Embryonic facial prominence (tissue), 1 donor: ENCODE measurements around the gene RBM19.
A peak's percentile ranks its signal among the peaks of the same experiment; 100 is the strongest.

Experiments
- DNase-seq: peaks from one replicate; pipeline ENCODE4 v3.0.0-alpha.2; 2016; ENCODE audit errors: extremely low spot score

Gene RBM19

DNA sequence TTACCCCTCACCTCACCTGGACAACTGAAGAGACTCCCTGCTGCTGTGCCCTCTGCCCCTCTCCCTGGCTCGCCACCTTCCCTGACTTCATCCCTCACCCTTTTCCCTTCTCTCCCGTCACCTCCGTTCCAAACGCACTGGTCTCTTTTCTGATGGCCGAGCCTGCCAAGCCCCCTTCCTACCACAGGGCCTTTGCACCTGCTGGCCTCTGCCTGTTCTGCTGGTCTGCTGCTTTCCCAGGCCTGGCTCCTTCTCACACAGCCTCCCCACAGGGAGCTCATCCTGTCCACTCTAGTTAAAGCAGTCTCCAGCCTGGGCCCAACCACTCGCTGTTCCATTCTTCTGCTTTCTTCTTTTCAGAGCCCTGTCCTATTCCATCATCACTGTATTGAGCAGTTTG is 34.6 kb downstream of the RBM19 start:
- DNase-seq: no peak

DNA sequence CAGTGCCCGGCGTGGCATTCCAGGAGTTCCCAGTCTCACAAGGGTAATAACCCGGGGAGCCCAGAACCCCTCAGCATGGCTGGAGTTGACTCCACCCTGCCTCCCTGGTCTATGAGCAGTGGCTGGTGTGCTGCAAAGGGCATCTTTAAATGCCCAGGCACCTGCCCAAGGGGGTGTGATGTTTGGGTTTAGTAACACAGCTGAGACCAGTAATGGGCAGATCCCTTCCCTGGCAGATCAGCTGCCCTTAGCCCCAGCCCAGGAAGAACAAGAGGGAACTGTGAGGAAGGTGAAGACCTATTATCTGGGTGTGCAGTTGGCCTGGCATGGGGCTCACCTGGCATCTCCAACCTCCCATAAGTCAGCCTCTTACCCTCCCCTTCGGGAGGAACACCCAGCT is 35.9 kb downstream of the RBM19 start:
- no peak for DNase-seq

DNA sequence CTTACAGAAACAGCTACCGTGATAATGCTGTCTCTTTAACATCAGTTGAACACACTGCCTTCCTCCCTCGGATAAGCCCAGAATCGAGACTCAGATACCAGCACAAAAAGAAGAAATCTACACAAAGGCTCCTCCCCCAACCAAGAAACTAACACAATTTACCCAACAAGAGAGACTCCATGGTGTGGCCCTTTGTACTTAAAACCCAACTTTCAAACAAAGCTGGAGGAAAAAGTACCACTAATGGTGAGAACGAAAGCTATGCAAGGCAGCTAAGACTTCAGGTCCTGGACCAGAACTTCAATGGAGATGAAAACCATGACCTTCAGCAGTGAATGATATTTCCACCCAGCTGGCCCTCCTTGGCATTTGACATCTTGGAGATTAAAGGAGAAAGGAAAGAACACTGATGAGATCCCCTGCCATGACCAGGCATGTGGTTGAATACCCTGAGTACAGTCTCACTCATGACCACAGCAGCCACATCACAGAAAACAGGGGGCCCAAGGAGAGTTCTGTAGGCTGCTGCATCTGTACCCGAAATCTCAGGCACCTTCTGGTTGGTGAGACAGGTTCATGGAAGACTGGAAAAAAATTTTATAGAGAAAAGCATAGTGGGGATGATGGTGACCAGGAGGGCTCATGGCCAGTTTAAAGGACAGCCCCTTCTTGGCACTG is 36.7 kb downstream of the RBM19 start:
- no peak for DNase-seq

DNA sequence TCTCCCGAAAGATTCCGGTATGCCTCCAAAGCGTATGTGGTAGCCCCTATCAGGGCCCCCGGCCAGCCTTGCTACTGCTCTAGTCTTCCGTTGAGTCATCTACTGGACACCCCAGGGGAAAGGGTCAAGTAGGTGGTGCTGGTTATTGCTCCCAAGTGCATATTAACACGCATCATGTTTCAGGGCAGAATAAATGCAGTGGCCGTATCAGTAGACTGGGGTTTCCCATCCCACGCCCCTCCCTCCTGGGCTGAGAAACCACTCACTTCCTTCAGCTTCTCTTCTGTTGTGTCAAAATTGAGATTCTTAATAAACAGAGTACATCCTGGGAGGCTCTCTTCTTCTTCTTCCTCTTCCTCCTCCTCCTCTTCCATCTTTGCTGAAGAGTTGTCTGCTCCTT is 39.3 kb downstream of the RBM19 start:
- no peak for DNase-seq

DNA sequence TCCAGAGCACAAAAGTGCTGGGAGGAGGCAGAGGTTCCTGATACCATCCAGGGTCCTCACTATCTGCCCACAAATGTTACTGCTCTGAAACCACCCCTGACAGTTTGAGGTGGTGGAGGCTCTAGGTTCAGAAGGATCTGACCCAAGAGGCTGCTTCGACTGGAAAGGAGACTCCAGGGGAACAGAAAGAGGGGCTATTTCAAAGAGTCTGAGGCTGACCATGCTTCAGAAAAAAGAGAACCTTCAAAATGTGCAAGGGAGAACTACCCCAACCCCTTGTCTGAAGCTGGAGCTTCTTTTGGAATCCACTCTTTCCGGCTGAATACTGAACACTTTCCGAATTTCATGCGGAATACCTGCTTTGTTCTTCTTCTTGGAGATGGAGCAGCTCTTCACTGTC is 41.8 kb downstream of the RBM19 start:
- DNase-seq: no peak

DNA sequence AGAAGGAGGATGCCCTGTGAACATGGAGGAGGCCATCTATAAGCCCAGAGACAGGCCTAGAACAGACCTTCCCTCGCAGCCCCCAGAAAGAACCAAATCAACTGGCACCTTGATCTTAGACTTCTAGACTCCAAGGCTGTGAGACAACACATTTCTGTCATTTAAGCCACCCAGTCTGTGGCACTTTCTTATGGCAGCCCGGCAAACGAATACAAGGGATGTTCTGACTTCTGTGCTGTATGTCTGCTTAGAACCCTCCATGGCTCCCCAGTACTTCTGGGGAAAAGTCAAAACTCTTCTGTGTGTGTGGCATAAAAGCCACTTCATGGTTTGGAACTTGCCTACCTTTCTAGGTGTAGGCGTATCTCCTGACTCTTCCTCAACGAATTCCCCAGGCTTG is 42.9 kb downstream of the RBM19 start:
- DNase-seq: no peak

DNA sequence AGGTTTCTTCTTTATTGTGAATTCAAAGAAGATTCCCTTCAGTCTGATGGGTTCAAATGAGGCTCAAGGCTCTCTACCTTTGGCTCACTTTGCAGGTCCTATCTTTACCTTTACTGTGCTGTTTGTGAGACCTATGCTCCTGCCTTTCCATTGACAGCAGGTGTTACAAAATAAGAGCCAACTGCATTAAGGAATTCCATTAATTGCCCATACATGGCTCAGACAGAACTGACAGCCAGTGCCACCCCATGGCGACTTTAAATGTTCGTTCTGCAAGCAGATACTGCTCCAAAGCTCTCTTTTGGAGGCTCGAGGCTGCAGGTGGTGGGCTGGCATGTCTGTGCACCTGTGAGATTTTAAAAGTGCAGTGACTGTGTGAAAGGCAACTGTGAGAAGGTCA is 44.7 kb downstream of the RBM19 start:
- DNase-seq: no peak

DNA sequence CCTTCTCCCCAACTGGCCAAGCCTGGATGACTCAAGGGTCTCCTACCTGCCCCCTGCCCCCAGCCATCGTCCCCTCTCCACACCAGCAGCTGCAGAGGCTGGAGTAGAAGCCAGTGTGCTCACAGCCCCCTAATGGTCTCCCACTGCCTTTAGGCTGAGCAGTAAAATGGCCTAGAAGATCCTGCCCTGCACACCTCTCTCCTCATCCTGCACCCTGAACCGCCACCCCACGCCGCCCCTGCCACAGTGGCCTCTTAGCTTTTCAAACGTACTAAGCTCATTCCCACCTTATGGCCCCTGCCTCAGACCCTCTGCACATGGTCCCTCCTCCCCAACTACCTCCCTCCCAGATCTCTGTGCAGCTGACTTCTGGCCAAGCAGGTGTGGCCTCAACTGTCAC is 46.3 kb downstream of the RBM19 start:
- no peak for DNase-seq

DNA sequence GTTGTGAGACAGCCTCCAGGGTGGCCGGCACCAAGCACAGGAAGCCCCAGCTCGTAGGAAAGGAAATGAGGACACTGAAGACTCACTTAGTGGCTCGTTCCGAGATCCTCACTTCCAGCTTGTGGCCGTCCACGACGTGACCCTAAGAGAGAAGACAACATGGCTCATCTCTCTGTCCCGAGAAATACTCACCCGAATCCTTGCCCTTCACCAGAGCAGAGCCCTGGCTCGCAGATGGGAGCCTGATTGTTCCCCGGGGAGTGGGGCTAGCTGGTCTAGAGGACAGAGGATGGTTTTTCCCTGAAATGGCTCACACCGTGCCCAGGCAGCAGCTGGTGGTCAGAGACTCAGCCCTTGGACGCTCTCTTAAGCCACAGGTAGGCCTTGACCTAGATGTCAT is 47.8 kb downstream of the RBM19 start:
- DNase-seq: no peak

DNA sequence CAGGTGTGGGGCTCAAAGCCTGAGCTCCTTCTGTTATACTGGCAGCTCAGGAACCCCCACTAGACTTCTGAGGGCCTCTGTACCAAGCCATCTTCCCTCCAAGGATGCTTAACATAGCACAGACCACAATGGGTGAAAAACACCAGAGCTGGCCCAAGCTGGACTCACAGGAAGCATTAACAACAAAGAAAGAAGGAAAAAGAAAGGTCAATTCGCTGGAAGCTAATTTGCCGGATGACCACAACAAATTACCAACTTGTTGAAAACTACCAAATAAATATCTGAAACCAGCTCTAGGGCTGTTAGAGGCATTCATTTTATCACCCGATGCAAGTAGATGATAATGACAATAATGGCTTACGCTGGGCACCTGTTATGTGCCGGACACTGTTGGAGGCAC is 48.7 kb downstream of the RBM19 start:
- no peak for DNase-seq

DNA sequence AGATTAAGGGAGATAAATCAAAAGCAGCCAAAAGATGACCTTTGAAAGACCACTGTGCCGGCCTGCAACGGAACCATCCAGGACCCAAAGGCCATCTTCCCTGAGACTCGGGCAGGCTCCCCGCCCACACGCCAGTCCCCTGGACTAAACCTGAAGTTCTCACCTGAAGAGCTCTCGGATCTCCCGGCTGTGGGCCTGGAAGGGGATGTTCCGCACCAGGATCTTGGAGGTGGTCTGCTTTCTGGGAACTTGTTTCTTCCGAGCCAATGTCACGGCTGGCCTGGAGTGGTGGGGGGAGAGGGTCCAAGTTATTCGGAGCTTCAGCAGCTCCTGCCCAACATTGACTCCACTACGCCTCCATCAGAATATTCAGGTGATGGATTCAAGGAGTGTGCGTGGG is 51.3 kb downstream of the RBM19 start:
- DNase-seq: no peak

DNA sequence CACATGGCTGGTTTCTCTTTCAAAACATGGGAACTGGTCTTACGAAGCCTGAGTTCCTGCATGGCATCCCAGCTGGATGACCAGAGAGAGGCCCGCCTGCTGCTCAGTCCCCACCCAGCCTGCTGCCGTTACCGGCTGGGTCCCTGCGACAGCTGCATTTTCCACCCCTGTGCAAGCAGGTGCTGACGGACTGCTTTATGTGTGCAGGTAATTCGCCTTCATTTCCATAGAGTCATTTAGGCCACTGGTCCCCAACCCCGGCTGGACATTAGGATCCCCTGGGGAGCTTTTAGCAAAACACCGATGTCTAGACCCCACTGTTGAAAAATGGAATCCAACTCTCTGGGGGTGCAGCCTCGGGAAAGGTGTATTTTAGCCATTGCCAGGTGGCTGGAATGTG is 51.9 kb downstream of the RBM19 start:
- no peak for DNase-seq

DNA sequence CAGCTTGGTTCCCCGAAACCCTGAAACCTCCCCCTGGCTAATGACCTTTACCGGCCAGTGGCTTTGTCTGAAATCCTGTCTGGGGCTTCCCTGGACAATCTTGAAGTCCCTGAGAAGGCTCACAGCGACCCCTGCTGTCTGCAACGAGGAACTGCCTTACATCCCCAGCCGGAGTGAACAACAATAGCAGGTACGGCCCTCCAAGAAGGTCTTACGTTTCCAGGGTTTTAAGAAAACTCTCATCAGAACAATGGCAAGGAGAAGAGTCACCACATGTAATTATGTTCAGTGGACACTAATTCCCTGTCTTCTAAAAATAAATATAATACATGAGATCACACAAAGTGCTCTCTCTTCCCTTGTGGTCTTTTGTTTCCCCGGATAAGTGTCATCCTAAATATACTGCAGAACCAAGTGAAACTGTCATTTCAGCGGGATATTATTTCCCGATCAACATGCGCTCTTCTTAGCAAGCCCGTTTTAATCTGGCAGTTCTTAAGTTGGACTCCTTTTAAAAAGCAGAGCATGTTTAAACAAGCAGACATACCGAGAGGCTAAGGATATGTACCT is 53.3 kb downstream of the RBM19 start:
- DNase-seq: peak; percentile 35

DNA sequence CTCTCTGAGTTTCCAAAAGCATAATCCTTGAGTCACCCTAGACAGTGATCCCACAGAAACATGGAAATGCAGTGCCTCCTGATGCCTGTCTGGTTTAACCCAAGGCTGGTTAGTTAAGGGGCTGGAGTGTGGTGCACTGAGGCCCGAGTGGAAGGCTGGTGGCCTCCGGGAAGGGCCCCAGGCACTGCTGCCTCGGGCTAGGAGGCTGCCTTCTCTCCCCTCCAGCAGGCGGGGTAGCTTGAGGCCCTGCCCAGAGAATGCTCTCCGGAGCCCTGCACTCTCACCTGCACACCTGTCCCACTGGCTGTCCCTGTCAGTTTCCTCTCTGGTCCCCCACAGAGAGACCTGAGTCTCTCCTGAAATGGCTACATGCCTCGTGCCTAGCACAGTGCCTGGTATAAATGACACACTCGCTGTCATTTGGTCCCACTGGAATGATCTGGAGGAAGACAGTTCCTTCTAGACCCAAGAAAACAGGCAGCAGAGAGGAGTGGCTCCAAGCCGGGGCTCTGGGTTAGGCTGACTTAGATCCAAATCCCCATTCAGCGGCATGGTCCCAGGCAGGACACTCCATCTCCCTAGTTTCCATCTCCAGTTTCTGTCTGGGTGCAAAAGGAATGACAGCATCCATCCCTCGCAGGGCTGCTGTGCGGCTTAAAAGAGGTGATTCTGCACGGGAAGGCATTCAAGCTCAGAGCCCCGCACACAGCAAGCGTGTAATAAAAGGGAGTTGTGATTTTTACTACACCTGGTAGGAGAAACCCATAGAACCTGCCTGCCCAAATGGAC is 54.0 kb downstream of the RBM19 start:
- no peak for DNase-seq

DNA sequence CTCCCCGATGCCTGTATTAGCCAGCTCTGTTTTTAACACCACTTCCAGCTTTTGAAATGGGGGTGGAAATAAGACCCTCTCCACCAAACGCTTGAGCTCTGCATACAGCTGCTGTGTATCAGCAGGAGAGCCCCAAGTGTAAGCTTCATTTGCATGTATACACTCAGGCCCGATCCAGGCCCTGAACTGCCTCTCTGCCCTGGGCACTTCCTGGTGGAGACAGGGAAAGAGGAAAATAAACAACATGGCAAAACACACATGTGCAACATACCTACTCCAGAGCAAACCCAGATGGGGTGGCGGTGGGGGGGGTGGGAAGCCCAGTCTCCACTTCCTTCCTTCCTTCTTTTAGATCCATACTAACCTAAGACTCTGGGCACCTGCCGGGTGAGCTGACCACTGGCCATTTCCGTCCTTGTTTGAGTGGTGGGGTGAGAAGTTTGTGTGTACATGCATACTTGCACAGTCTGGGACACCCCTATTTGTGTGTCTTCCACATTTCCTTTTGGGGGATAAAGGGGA is 55.3 kb downstream of the RBM19 start:
- DNase-seq: no peak

DNA sequence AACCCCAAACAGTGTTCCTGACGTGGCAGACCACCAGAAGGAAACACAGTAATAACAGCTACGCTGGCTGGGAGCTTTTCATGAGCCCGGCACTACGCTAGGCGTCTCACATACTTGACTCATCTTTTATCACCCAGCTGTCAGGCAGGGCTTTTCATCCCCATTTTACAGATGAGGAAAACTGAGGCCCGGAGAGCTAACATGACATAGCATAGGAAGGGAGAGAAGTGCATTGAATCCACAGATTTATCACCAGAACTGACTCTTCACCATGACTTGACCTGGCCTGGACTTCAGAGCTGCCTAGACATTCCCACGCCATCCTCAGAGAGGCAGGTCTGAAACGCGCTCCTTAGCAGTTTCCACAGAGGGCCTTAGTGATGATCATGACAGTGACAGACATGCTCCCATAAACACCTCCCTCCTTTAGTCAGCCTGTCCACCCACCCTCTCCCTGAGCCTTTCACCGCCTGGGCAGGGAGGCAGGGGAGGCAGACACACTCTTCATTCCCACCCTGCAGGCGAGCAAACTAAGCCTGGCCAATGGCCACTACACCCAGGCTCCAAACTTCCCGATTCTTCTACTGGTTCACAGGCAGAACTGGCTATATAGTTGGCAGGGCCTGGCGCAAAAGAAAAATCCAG is 56.2 kb downstream of the RBM19 start:
- no peak for DNase-seq

DNA sequence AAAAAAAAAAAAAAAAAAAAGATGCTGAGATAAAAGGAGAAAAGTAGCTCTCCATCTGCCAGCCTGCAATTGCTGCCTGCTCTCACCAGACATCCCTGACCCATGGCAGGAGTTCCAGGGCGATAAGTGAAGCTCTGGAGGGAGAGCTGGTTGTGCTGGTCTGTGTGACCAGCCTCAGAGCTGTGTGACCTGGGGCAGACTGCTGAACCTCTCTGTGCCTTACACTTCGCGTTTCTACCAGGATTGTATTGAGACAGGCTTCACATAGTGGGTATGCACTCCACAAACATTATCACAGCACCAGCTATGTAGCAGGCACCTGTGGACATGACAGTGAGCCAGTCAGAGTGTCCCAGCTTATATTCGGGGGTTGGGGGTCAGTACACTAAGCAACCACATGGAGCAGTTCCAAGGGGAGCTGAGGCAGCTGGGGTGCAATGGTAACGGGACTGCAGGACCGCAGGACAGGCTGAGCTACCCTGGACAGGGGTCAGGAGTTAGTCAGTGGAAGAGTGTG is 57.5 kb downstream of the RBM19 start:
- DNase-seq: no peak

DNA sequence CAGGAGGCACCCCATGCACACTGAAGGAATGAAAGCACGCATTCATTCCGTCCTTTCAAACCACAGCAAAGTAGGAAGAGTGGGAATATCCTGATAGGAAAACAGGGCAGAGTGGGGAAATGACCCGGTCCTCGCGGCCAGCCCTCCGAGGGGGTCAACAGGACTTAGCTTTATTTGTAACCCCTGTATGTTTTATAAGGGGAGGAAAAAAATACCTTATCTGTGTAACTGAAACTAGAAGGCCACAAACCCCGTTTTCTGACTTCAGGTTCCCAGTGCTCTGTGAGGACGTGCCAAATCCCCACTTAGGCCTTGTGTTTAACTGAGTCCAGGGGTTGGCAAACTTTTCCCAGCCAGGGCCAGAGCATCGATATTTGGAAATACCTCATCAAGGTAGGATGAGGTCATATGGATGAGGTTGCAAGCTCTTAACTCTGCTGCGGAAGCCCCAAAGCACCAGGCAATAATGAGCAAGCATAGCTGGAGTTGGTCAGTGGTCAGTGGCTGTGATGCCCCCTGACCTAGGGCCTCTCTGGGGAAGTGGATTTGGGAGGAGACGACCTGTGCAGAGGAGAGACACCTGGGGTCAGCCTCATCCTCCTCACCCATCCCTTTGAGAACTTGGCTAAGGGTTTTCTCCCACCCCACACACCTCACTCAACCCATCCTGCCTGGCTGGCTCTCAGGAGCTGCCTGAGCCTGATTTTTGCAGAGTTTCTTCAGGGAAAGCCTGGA is 58.5 kb downstream of the RBM19 start:
- DNase-seq: no peak

DNA sequence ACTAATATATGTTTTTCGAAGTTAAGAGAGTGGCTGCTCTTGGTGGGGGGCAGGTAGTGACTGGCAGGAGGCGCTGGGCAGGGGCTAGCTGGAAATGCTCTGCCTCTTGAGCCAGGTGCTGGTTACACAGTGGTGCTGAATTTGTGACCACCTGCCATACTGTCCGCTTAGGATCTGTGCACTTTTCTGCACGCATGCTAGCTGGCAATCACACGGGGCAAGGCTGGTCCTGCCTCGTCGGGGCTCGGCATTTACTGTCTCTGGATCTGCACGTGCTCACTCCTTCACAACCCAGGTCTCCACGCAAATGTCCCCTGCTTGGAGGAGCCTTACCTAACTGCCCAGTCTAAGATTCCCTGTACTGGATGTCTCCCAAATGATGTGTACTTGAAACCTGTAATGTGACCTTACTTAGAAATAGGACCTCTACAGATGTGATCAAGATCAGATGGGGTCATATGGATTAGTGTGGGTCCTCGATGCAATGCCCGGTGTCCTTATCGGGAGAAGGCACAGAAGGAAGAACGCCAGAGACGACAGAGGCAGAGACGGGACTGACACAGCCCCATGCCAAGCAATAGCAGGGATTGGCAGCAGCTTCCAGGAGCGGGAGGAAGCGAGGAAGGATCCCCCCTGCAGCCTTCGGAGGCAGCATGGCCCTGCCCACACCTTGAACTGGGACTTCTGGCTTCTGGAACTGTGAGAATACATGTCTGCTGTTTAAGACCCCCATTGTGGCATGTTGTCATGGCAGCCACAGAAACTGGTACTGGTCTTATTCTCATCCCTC is 59.5 kb downstream of the RBM19 start:
- DNase-seq: no peak

DNA sequence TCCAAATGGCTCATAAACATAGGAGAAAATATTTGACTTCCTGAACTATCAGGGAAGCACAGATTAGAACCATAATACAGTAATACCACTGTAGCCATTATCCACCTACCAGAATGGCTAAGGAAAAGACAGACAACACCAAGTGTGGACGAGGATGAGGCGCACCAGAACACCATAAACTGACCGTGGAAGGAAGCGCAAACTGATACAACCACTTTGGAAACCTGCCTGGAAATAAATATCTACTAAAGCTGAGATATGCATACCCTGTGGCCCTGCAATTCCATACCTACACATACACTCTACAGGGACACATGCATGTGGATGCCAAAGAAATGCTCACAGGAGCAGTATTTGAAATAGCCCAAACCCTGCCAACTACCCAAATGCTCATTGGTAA is 60.3 kb downstream of the RBM19 start:
- DNase-seq: no peak

DNA sequence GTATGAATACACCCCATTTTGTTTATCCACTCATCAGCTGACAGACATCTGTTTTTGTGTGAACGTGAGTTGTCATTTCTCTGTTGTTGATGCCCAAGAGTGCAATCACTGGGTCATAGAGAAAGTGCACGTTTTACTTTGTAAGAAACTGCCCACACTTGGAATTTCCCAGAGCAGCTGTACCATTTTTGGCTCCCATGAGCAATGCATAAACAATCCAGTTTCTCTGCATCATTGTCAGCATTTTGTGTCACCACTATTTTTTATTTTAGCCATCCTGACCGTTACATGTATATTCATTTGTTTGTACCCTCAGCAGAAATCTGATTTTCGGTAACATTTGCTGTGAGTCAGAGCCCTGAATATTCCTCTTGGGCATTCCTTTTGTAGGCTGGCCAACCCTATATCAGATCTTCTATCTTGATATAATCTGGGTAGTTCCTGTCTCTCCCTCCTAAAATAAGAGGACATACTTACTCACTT is 62.7 kb downstream of the RBM19 start:
- DNase-seq: no peak
